MM.1S (cell line): ENCODE measurements around the gene GMCL2.

Experiments used
- EZH2 ChIP-seq: fragments of 300-600 bp; sonication (generic); optimal IDR thresholded peaks from 2 replicates; pipeline ENCODE3; 2017; ENCODE audit warnings: low read depth, mild to moderate bottlenecking, antibody characterized with exemption, low read length, mixed read lengths
- TF ChIP-seq, protein P1 (sequence below): fragments of 300-600 bp; sonication (generic); IDR thresholded peaks from 2 replicates; pipeline ENCODE4 v1.5.1; 2016; ENCODE audit warnings: antibody characterized with exemption, low read length, mixed read lengths

DNA sequence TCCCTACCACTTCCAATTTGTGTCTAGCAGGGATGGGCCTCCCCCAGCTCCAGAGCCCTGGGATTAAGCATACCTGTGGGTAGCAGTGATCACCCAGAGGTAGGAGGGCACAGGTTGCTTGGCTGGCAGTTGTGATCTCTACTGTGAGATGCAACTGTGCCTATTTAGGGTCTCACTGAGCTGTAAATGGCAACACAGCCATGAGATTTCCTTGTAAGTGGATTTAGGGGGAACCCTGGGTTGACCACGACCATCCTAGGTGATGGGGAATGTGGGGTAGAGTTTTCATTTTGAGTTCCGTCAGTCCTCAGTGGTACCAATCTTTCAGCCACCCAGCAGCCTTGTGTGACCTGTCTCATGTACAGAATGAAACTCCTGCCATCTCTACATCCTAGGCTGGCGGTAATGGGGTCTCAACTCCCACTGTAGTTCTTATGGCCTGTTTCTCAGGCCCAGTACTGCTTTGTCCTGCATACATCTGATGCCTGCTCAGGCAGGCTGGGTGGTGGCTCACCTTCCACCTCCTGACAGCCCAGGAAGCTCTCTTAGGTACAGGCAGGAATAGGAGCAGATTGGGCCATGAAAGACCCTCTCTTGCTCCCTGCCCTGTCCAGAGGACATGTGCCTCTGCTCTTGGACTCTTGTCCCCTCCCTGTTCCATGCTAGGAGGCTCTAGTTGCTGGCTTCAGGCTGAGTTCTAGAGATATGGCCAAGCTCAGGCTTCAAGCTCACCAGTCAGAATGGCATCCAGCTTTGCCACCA is 25.3 kb upstream of the GMCL2 start:
- TF ChIP-seq, protein P1, sequence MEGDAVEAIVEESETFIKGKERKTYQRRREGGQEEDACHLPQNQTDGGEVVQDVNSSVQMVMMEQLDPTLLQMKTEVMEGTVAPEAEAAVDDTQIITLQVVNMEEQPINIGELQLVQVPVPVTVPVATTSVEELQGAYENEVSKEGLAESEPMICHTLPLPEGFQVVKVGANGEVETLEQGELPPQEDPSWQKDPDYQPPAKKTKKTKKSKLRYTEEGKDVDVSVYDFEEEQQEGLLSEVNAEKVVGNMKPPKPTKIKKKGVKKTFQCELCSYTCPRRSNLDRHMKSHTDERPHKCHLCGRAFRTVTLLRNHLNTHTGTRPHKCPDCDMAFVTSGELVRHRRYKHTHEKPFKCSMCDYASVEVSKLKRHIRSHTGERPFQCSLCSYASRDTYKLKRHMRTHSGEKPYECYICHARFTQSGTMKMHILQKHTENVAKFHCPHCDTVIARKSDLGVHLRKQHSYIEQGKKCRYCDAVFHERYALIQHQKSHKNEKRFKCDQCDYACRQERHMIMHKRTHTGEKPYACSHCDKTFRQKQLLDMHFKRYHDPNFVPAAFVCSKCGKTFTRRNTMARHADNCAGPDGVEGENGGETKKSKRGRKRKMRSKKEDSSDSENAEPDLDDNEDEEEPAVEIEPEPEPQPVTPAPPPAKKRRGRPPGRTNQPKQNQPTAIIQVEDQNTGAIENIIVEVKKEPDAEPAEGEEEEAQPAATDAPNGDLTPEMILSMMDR = no peak
- TF ChIP-seq EZH2 = no peak
